ENCODE data around the gene C13orf42.

The C13orf42 gene

GRCh38 chr13:51035469-51035868 is 75.6 kb downstream of the C13orf42 start:
- no peak for DNase-seq (ENCODE audit: low read depth in 1 of 2, low spot score in 1 of 2)

DNA sequence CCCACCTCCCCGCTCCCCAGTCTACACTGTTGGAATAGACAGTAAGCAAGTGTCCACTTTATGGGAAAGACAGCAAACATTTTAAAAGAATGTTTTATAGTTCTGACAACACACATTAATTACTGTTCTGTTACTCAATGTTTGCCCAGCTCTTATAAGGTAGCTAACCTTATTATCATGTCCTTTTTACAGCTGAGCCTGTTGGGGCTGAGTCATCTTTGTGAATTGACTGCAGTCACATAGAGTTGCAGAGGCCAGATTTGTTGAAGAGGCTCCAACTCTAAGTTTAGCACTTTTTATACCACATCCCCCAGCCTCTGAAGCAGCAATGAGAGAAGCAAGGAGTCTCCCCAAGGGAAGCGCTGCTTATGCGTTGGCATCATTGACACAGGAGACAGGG is 76.2 kb downstream of the C13orf42 start:
- no peak for DNase-seq (ENCODE audit: low read depth in 1 of 2, low spot score in 1 of 2)

DNA sequence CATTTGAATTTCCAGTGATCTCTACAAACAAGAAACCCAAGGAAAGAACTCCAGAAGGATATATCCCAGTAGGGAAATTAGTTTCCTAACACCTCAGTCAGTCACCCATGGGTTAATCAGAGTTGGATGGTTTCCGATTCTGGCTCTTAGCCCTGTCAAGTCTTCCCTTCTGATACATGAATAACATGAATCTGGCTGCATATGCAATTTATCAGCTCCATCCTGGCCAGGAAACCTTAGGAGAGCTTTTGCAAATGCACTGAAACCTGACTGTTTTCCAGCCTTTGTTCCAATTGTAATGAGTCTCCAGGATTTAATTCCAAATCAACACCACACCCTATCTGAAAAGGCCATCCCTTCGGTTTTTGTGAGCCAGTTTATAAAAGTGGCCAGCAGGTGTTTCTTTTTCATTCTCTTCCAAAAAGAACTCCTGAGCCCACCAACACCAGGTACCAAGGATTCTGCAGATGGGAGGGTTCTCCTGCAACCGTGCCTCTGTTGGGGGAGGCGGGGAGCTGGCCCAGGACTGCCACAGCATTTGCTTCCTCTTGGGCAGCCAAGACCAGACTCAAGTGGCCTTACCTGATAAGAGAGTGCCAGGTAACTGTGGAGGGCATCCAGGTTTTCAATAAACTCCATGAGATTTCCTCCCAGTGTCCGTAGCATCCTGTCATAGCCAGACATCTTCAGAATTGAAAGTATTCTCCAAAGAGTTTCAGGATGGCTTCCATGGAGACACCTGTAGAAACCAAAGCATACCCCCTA is 77.5 kb downstream of the C13orf42 start:
- DNase-seq (ENCODE audit: low read depth in 1 of 2, low spot score in 1 of 2): no peak

DNA sequence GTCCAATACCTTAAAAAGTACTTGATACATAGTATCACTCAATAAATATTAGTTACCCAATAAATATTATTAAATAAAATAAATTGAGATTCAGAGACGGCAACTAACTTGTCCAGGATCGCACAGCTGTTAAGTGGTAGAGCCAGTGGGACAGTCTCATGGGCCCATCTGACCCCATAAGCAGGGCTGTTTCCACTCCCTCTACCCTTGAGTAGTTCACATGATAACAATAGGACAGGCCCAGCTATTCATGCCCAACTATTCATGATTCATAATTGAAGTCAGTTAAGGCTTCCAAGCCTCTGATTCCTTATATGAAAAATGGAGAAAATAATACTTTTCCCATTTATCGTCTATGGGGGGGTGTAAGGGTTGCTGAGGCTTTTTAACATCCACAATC is 78.2 kb downstream of the C13orf42 start:
- DNase-seq (ENCODE audit: low read depth in 1 of 2, low spot score in 1 of 2): no peak

Measured in stimulated activated CD4-positive, alpha-beta T cell treated with anti-CD3 and anti-CD28 coated beads, Interleukin-15, amount 100 ng/mL, for 1 hour (primary cell).